ENCODE results near the gene CENPX.

- TF ChIP-seq FOXM1 (IDR thresholded peaks at IDR 0.05; ENCODE audit: borderline replicate concordance, low read depth) = no peak
- no peak for TF ChIP-seq RAD21 (IDR thresholded peaks at IDR 0.05; ENCODE audit: low read depth)
- no peak for TF ChIP-seq MAX (IDR thresholded peaks at IDR 0.05)
- no peak for TF ChIP-seq TEAD4 (IDR thresholded peaks at IDR 0.05)
Observed at GRCh38 chr17:82018989-82019689, 3.5 kb downstream of the CENPX start.
